Fibroblast of the conjunctiva (primary cell): Measurements from ENCODE around the gene TNS1.

Experiments used
- DNase-seq: peaks from one replicate; pipeline ENCODE4 v3.0.0-alpha.2; 2010; ENCODE audit warnings: low read depth

The TNS1 gene

DNA sequence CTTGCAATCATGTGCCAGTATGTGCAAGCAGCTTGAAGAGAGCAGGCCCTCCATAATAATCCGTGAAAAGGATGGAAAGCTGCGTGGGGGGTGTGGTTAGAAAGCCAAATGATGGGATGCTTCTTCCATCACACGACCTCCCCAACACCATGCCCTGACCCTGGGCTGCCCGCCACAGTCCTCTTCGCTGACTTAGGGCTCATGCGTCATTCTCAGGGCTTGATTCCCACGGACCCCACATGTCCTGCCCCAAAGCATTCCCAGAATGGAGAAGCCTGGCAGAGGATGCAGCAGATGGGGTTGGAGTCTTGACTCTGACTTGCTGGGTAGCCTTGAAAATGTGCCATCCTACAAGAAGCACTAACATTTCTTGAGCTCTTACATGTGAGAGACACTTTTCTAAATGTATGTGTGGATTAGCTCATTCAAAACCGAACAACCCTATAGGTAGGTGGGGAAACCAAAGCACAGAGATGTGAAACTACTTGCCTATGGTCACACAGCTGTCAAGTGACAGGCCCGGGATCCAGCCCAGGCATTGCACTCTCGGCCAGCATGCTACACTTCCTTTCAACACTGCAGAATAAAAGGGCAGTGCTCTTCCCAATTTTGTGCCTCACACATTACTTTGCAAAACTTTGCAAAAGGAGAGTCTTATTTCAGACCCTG lies 3.7 kb downstream of the TNS1 start:
- DNase-seq, result no peak

DNA sequence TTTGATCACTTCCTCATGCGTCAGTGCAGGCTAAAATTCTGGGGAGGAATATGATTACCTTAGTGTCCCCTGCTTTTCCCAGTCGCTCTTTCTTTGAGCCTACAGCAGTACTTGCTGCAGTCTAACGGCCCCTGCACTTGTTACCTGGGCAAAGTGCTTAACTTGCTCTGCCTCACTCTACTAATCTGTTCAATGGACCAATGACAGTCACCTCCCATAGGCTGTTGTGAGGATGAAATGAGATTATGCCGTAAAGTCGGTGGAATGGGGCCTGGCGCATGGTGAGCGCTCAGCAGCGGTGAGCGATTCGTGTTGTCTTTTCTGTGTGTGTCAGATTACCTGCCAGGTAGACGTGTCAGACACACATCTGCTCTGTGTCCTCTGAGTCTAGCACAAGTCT lies 5.3 kb downstream of the TNS1 start:
- no peak for DNase-seq

GRCh38 chr2:217996361-217996760 lies 6.4 kb downstream of the TNS1 start:
- DNase-seq, result peak; percentile 93

GRCh38 chr2:217995731-217996231 lies 7.0 kb downstream of the TNS1 start:
- peak; percentile 77 for DNase-seq

- DNase-seq, result no peak
Observed at GRCh38 chr2:217994776-217995274, 8.0 kb downstream of the TNS1 start.

DNA sequence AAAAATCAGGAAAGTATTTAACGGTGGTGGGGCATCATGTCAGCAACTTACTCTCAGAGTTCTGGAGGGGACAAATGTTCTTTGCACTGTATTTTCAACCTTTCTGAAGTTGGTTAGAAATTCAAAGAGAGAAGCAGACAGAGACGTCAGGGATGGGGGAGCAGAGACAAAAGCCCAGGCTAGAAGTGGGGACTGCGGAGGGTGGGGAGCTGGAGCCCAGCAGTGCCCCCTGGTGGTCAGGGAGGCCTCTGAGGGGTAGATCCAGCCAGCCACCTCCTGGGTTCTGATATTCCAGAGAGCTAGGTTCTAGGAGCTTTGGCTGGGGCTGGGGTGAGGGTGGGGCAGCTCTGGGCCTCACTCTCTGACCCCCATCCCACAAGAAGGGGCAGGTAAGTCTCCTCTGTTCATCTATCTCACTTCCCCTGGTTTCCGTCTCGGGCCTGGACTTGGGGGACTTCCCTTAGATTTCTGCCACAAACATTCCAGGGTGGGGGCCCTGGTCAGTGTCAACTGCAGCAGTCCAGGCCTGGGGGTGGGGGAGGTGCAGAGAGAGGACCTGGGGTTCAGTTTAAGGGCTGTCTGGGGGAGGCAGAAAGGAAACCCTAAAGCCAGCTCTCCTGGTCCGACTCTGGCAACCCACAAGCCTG lies 8.9 kb downstream of the TNS1 start:
- DNase-seq, result no peak

- no peak for DNase-seq
Observed at GRCh38 chr2:217993138-217993537, 9.7 kb downstream of the TNS1 start.

DNA sequence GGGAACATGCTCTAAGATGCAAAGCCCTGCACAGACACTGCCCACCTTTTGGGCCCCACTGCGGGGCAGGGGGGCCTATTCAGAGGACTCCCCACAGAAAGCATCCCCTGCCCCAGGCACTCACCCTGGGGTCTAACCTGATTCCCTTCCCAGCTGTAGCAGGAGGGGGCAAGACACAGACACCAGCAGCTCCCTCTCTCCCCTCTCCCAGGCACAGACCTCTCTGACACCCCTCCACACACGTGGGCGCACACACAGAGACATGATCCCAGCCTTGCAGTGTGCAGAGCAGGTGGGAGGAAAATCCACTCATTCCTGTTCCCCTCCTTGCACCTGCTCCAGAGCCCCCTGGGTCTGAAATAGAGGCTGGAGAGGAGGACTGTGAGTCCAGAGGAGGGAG lies 10.7 kb downstream of the TNS1 start:
- DNase-seq, result no peak

GRCh38 chr2:217990791-217991465 lies 11.9 kb downstream of the TNS1 start:
- no peak for DNase-seq

GRCh38 chr2:217990389-217990788 lies 12.4 kb downstream of the TNS1 start:
- no peak for DNase-seq

- no peak for DNase-seq
Observed at GRCh38 chr2:217989221-217989948, 13.4 kb downstream of the TNS1 start.

- DNase-seq, result no peak
Observed at GRCh38 chr2:217988840-217989204, 14.0 kb downstream of the TNS1 start.

- DNase-seq, result no peak
Observed at GRCh38 chr2:217988014-217988839, 14.6 kb downstream of the TNS1 start.

- DNase-seq, result no peak
Observed at GRCh38 chr2:217987391-217987790, 15.4 kb downstream of the TNS1 start.

DNA sequence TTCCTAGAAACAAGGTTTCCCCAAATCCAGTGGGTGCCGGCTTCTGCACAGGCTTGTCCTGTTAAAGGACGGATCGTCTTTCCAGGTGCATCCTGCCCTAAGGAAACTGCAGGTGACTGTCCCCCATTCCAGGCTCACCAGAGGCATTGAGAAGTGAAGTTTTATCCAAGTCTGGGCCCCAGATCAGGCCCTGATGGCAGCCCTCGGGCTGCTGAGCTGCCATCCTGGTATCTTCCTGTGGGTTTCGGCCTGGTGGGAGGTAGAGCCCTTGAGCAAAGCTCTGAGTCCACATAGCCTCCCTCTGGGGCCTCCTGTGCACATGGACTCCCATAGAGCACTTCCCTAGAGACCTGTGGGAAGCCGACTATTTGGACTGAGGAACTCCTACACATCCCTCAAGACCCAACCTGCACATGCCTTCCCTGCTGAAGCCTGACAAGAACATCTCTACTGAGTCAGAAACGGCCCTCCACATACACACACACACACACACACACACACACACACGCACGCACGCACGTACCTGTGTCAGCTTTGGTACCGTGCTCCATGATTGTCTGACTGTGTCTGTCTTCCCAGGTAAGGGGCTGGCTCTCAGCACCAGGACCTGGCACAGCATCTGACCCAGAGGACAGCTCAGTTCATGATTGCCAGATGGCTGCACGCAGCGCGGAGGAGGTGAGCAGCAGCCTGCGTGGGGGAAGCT lies 16.4 kb downstream of the TNS1 start:
- no peak for DNase-seq

GRCh38 chr2:217983276-217984233 lies 19.2 kb downstream of the TNS1 start:
- DNase-seq, result no peak

DNA sequence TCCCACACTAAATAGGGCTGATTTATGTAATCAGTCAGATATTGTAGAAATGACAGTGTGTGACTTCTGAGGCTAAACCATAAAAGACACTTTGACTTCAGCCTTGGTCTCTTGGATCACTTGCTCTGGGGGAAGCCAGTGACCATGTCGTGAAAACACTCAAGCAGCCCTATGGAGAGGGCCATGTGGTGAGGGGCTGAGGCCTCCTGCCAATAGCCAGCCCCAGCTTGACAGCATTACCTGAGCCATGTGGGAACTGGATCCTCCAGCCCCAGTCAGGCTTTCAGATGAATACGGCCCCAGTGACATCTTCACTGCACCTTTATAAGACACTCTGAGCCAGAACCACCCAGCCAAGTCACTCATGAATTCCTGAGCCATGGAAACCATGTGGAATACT lies 20.8 kb downstream of the TNS1 start:
- DNase-seq, result no peak

DNA sequence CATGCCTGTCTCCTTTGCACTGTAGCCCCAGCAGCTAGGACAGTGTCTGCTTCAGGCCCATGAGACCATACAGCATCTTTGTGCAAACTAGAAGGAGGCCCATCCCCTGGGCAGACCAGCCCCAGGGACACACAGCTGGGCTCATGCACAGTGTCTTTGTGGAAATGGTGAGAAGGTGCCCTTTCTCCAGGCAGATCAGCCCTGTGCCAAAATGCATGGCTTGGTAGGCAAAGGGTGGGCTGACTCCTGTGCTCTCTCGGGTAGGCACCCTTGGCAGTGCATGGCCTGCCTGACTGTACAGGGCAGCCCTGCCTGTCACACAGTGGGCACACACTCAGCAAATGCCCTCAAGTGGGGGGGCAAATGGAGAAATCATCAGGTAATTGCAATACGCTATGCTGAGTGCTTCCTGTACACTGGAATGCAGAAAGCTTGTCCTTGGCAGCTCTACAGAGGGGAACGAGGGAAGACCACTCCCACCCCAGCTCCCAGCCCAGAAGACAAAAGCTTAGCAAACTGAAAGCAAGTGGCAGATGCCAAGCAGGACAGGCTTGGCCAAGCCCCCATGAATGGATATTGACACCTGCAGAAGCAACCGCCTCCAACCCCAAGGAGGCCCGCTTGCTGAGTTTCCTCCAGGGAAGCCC lies 21.6 kb downstream of the TNS1 start:
- no peak for DNase-seq

DNA sequence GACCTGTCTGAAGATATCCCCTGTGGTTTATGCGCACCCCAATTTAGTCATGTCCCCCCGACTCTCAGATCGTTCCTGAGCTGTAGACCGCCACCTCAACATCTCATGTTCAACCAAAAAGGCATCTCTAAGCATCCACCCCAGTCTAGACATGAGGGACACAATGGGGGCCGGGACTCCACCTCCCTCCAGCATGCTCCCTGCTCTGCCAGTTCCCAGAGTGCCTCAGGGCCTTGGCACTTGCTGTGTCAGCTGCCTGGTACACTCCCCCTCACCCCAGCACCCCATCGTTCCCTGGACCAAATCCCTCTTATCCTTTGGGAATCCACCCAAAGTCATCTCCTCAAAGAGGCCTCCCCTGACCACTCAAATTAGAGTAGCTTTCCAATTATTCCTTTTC lies 22.2 kb downstream of the TNS1 start:
- DNase-seq, result no peak
